HEK293 (cell line): ENCODE data around the gene ATP6V1A.

Experiments used
- CTCF ChIA-PET: fragments of 350-600 bp; formaldehyde crosslinking; extraction: SDS; loops from one replicate; lab custom pipeline; 2021; ENCODE audit warnings: antibody characterized with exemption; lab: Yijun Ruan, JAX
- POLR2A ChIA-PET: fragments of 300-600 bp; formaldehyde crosslinking; extraction: SDS; loops from one replicate; lab custom pipeline; 2020; ENCODE audit warnings: antibody characterized with exemption, inconsistent platforms; lab: Yijun Ruan, JAX
- H3K27ac ChIP-seq: fragments of 200-500 bp; sonication (Bioruptor generic); 2 replicates; pipeline ENCODE4 v1.5.1; 2014; ENCODE audit warnings: low read depth, low read length, control low read depth, inconsistent platforms; ENCODE audit errors: extremely low read depth
- H3K36me3 ChIP-seq, 2 experiments: fragments of 200-500 bp in 1 of 2; sonication (Bioruptor generic) in 1 of 2; 1 replicate in 1 of 2; 2 replicates in 1 of 2; pipeline ENCODE4 v1.5.1; 2014 to 2017; ENCODE audit warnings: inconsistent platforms in 2 of 2, low read length in 2 of 2; ENCODE audit not compliant: control insufficient read depth in 2 of 2, insufficient read depth in 1 of 2
- H3K4me1 ChIP-seq: fragments of 200-500 bp; sonication (Bioruptor generic); 2 replicates; pipeline ENCODE4 v1.5.1; 2014; ENCODE audit warnings: mild to moderate bottlenecking, low read length, inconsistent platforms; ENCODE audit not compliant: control insufficient read depth, insufficient read depth
- H3K4me3 ChIP-seq: 2 replicates; pipeline ENCODE4 v1.5.1; 2011; ENCODE audit warnings: low read depth, mild to moderate bottlenecking, control low read depth, low read length, moderate library complexity
- H3K9me3 ChIP-seq: fragments of 200-500 bp; sonication (Bioruptor generic); 2 replicates; pipeline ENCODE4 v1.5.1; 2014; ENCODE audit warnings: low read depth, low read length, inconsistent platforms; ENCODE audit not compliant: control insufficient read depth, insufficient read depth
- BCL11B ChIP-seq: fragments of 450-650 bp; formaldehyde crosslinking; IDR thresholded peaks from 2 replicates; pipeline ENCODE4 v1.5.1; 2016; ENCODE audit warnings: low read depth, missing biosample characterization, missing genetic modification characterization
- FEZF1 ChIP-seq: fragments of 450-650 bp; formaldehyde crosslinking; IDR thresholded peaks from 2 replicates; pipeline ENCODE4 v1.5.1; 2016; ENCODE audit warnings: missing biosample characterization, missing genetic modification characterization
- GFI1B ChIP-seq: fragments of 450-650 bp; formaldehyde crosslinking; IDR thresholded peaks from 2 replicates; pipeline ENCODE4 v1.5.1; 2016; ENCODE audit warnings: missing biosample characterization, missing genetic modification characterization
- IKZF3 ChIP-seq: fragments of 450-650 bp; IDR thresholded peaks from 2 replicates; pipeline ENCODE4 v1.5.0; 2018; ENCODE audit warnings: missing biosample characterization, mild to moderate bottlenecking, missing genetic modification characterization, moderate library complexity
- KLF1 ChIP-seq: fragments of 450-650 bp; formaldehyde crosslinking; IDR thresholded peaks from 2 replicates; pipeline ENCODE4 v1.5.1; 2016; ENCODE audit warnings: missing biosample characterization, missing genetic modification characterization
- KLF17 ChIP-seq: fragments of 450-650 bp; formaldehyde crosslinking; IDR thresholded peaks from 2 replicates; pipeline ENCODE4 v1.5.1; 2016; ENCODE audit warnings: missing biosample characterization, missing genetic modification characterization
- MZF1 ChIP-seq: fragments of 450-650 bp; formaldehyde crosslinking; IDR thresholded peaks from 2 replicates; pipeline ENCODE4 v1.5.1; 2017; ENCODE audit warnings: missing biosample characterization, missing genetic modification characterization, borderline replicate concordance
- SETDB1 ChIP-seq: IDR thresholded peaks from one replicate; pipeline ENCODE4 v1.6.1; 2017; ENCODE audit warnings: mild to moderate bottlenecking, low read length, moderate library complexity, mixed read lengths; ENCODE audit not compliant: insufficient read length
- ZBTB17 ChIP-seq: fragments of 450-650 bp; formaldehyde crosslinking; IDR thresholded peaks from 2 replicates; pipeline ENCODE4 v1.5.1; 2016; ENCODE audit warnings: missing biosample characterization, missing genetic modification characterization
- ZBTB6 ChIP-seq: fragments of 450-650 bp; formaldehyde crosslinking; IDR thresholded peaks from 2 replicates; pipeline ENCODE4 v1.5.1; 2017; ENCODE audit warnings: missing biosample characterization, missing genetic modification characterization
- ZNF146 ChIP-seq: fragments of 450-650 bp; formaldehyde crosslinking; IDR thresholded peaks from 2 replicates; pipeline ENCODE4 v1.5.1; 2016; ENCODE audit warnings: missing biosample characterization, missing genetic modification characterization
- ZNF184 ChIP-seq: fragments of 450-650 bp; IDR thresholded peaks from 2 replicates; pipeline ENCODE4 v1.5.1; 2018; ENCODE audit warnings: missing biosample characterization, mild to moderate bottlenecking, missing genetic modification characterization
- ZNF350 ChIP-seq: fragments of 450-650 bp; formaldehyde crosslinking; IDR thresholded peaks from 2 replicates; pipeline ENCODE4 v1.5.0; 2017; ENCODE audit warnings: missing biosample characterization, mild to moderate bottlenecking, missing genetic modification characterization
- ZNF391 ChIP-seq: fragments of 450-650 bp; formaldehyde crosslinking; IDR thresholded peaks from 2 replicates; pipeline ENCODE4 v1.5.1; 2016; ENCODE audit warnings: low read depth, missing biosample characterization, missing genetic modification characterization, borderline replicate concordance
- ZNF398 ChIP-seq: fragments of 450-650 bp; formaldehyde crosslinking; IDR thresholded peaks from 2 replicates; pipeline ENCODE4 v1.5.1; 2017; ENCODE audit warnings: missing biosample characterization, missing genetic modification characterization
- ZNF404 ChIP-seq: fragments of 450-650 bp; formaldehyde crosslinking; IDR thresholded peaks from 2 replicates; pipeline ENCODE4 v1.5.1; 2017; ENCODE audit warnings: missing biosample characterization, missing genetic modification characterization
- ZNF433 ChIP-seq: fragments of 450-650 bp; formaldehyde crosslinking; IDR thresholded peaks from 2 replicates; pipeline ENCODE4 v1.5.1; 2016; ENCODE audit warnings: missing biosample characterization, missing genetic modification characterization, low read depth
- ZNF645 ChIP-seq: fragments of 450-650 bp; formaldehyde crosslinking; IDR thresholded peaks from 2 replicates; pipeline ENCODE4; 2016; ENCODE audit warnings: missing biosample characterization, missing genetic modification characterization
- ZNF658 ChIP-seq: fragments of 450-650 bp; formaldehyde crosslinking; IDR thresholded peaks from 2 replicates; pipeline ENCODE4; 2016; ENCODE audit warnings: missing biosample characterization, missing genetic modification characterization
- ZNF76 ChIP-seq: fragments of 450-650 bp; formaldehyde crosslinking; IDR thresholded peaks from 2 replicates; pipeline ENCODE4; 2016; ENCODE audit warnings: low read depth, missing biosample characterization, missing genetic modification characterization, borderline replicate concordance
- ZNF837 ChIP-seq: fragments of 450-650 bp; formaldehyde crosslinking; IDR thresholded peaks from 2 replicates; pipeline ENCODE4 v1.5.1; 2016; ENCODE audit warnings: missing biosample characterization, missing genetic modification characterization

ATP6V1A gene

GRCh38 chr3:113758389-113759024 lies 11.7 kb downstream of the ATP6V1A start:
- Histone ChIP-seq H3K9me3 (no peaks in the 10 kb centered on the region), H3K36me3 (peaks cover 0 to 3% of the 10 kb centered on the region in 2 experiments; a peak in 1 of 3 replicates), H3K4me1 (no peaks in the 10 kb centered on the region), H3K27ac (no peak overlapping the region), H3K4me3 (no peak overlapping the region)
- POLR2A ChIA-PET: no interaction called here
- TF ChIP-seq ZNF391 (tag by site-specific recombination) (no peak), ZNF146 (peak; percentile 77), SETDB1 (peak; percentile 36), ZNF184 (no peak)
- CTCF ChIA-PET: interaction anchor here (0.8 kb wide), 1 partner anchor 1271 kb away, joined by 5 read pairs; no protein-coding TSS in a partner anchor

- POLR2A ChIA-PET: interaction anchor here (1.0 kb wide), 1 partner anchor 18 kb away, joined by 4 read pairs; the partner anchor contains the start of gene ATP6V1A
- CTCF ChIA-PET: interaction anchor here (0.9 kb wide), 1 partner anchor 17 kb away, joined by 3 read pairs; no protein-coding TSS in a partner anchor
- H3K27ac ChIP-seq: no peak overlapping the region
- H3K4me3 ChIP-seq: no peak overlapping the region
- H3K36me3 ChIP-seq: no peaks in the 10 kb centered on the region
- H3K9me3 ChIP-seq: no peaks in the 10 kb centered on the region
- no peaks in the 10 kb centered on the region for H3K4me1 ChIP-seq
- TF ChIP-seq KLF17 (tag by site-specific recombination) (no peak), ZNF398 (peak; percentile 50; the same call in 1 of the 2 replicates), ZBTB6 (tag by site-specific recombination) (0 out of 2 replicates have a peak, but pooled peaks have one; percentile 35), MZF1 (tag by site-specific recombination) (peak; percentile 60; the same call in 1 of the 2 replicates)
These were observed 17.9 kb downstream of the ATP6V1A start for GRCh38 chr3:113764698-113765097.

GRCh38 chr3:113769551-113769950 lies 22.7 kb downstream of the ATP6V1A start:
- H3K27ac ChIP-seq: no peak overlapping the region
- no peak for TF ChIP-seq ZNF76 (tag by site-specific recombination)
- TF ChIP-seq ZBTB17 (tag by site-specific recombination): no peak
- no peak for TF ChIP-seq KLF1
- TF ChIP-seq ZNF645: no peak
- no peak for TF ChIP-seq ZNF433 (tag by site-specific recombination)
- TF ChIP-seq ZNF837 (tag by site-specific recombination): no peak
- no peak for TF ChIP-seq GFI1B (tag by site-specific recombination)
- TF ChIP-seq ZNF404 (tag by site-specific recombination): no peak
- TF ChIP-seq FEZF1 (tag by site-specific recombination): no peak
- no peak for TF ChIP-seq ZNF658 (tag by site-specific recombination)
- TF ChIP-seq IKZF3: no peak
- TF ChIP-seq BCL11B: no peak
- TF ChIP-seq ZNF350: no peak
- TF ChIP-seq, all 188 proteins: peak for 0
- Histone ChIP-seq H3K4me3 (no peak overlapping the region), H3K36me3 (no peaks in the 10 kb centered on the region), H3K4me1 (no peaks in the 10 kb centered on the region), H3K9me3 (no peaks in the 10 kb centered on the region)
- CTCF ChIA-PET: no interaction called here
- POLR2A ChIA-PET: no interaction called here
